Keratinocyte (primary cell): ENCODE data around the gene IFI27.
"Not testable (repeated sequence)": the region's sequence is repeated elsewhere in the genome, so short reads cannot be mapped to it uniquely, and the experiment has no call there.

Source experiments
- EZH2 ChIP-seq: IDR thresholded peaks from one replicate; pipeline ENCODE4 v1.6.1; 2012; ENCODE audit warnings: inconsistent platforms, mild to moderate bottlenecking, low read length, moderate library complexity
- TF ChIP-seq, protein P1 (sequence below), 3 experiments: IDR thresholded peaks in 1 of 3; conservative IDR thresholded peaks in 1 of 3; optimal IDR thresholded peaks in 1 of 3; 2 replicates in 2 of 3; 3 replicates in 1 of 3; pipeline versions ENCODE3 to v1.5.1; 2011; ENCODE audit warnings: low read length in 3 of 3, mild to moderate bottlenecking in 3 of 3, moderate library complexity in 2 of 3, control low read depth in 1 of 3, inconsistent platforms in 1 of 3; ENCODE audit not compliant: insufficient read depth in 2 of 3; ENCODE audit errors: extremely low read depth in 1 of 3

DNA sequence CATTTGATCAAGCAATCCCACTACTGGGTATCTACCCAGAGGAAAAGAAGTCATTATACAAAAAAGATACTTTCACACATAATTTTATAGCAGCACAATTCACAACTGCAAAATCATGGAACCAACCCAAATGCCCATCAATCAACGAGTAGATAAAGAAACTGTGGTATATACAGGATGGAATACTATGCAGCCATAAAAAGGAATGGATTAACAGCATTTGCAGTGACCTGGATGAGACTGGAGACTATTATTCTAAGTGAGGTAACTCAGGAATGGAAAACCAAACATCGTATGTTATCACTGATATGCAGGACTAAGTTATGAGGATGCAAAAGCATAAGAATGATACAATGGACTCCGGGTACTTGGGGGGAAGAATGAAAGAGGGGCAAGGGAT is 38.5 kb upstream of the IFI27 start:
- TF ChIP-seq, protein P1, sequence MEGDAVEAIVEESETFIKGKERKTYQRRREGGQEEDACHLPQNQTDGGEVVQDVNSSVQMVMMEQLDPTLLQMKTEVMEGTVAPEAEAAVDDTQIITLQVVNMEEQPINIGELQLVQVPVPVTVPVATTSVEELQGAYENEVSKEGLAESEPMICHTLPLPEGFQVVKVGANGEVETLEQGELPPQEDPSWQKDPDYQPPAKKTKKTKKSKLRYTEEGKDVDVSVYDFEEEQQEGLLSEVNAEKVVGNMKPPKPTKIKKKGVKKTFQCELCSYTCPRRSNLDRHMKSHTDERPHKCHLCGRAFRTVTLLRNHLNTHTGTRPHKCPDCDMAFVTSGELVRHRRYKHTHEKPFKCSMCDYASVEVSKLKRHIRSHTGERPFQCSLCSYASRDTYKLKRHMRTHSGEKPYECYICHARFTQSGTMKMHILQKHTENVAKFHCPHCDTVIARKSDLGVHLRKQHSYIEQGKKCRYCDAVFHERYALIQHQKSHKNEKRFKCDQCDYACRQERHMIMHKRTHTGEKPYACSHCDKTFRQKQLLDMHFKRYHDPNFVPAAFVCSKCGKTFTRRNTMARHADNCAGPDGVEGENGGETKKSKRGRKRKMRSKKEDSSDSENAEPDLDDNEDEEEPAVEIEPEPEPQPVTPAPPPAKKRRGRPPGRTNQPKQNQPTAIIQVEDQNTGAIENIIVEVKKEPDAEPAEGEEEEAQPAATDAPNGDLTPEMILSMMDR (optimal IDR thresholded peaks at IDR 0.05 in 1 of 3, IDR thresholded peaks at IDR 0.05 in 1 of 3, conservative IDR thresholded peaks at IDR 0.05 in 1 of 3; ENCODE audit: extremely low read depth in 1 of 3, insufficient read depth in 2 of 3, low read length in 3 of 3) = not testable (repeated sequence)
- TF ChIP-seq EZH2 = not testable (repeated sequence)
